ENCODE data around the gene SLC15A2.

DNA sequence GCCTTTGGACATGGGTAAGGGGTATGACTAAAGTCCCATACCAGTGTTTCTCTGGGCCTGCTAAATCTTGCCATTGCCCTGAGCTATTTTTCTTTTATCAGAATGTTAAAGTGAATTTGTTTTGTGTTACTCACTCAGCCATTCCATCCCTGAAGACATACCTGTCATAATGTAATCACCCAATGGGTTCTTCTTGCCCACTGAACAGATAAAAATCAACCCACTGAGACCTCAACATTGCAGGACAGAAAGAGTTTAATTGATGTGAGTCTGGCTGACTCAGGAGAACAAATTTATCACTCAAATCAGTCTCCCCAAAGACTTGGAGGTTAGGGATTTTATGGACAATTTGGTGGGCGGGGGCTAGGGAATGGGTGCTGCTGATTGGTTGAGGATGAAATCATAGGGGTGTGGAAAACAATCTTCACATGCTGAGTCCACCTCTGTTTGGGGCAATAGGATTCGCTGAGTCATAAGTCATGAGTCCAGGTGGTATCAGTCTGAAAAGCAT is 80.5 kb downstream of the SLC15A2 start:
- TF ChIP-seq, protein P1, sequence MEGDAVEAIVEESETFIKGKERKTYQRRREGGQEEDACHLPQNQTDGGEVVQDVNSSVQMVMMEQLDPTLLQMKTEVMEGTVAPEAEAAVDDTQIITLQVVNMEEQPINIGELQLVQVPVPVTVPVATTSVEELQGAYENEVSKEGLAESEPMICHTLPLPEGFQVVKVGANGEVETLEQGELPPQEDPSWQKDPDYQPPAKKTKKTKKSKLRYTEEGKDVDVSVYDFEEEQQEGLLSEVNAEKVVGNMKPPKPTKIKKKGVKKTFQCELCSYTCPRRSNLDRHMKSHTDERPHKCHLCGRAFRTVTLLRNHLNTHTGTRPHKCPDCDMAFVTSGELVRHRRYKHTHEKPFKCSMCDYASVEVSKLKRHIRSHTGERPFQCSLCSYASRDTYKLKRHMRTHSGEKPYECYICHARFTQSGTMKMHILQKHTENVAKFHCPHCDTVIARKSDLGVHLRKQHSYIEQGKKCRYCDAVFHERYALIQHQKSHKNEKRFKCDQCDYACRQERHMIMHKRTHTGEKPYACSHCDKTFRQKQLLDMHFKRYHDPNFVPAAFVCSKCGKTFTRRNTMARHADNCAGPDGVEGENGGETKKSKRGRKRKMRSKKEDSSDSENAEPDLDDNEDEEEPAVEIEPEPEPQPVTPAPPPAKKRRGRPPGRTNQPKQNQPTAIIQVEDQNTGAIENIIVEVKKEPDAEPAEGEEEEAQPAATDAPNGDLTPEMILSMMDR (IDR thresholded peaks at IDR 0.05): no peak
- TF ChIP-seq POLR2A (IDR thresholded peaks at IDR 0.05): no peak
